Mesothelial cell of epicardium (in vitro differentiated cells): ENCODE data around the gene CHAF1A. TPM values are rescaled to one million over a fixed set of nuclear protein-coding genes. Genes with fewer than 3 reads are reported as not detected.

Experiments
- DNase-seq, 2 experiments: peaks; one replicate each; pipeline ENCODE4 v3.0.0; 2021; ENCODE audit warnings: low spot score in 2 of 2; ENCODE audit not compliant: unreplicated experiment in 2 of 2
- H3K27ac Mint-ChIP-seq: 2 replicates; pipeline ENCODE4 v1.8.0; 2021; ENCODE audit warnings: mixed read lengths
- H3K27me3 Mint-ChIP-seq: 2 replicates; pipeline ENCODE4 v1.8.0; 2021; ENCODE audit warnings: low read depth, mixed read lengths
- H3K36me3 Mint-ChIP-seq: 2 replicates; pipeline ENCODE4 v1.8.0; 2021; ENCODE audit warnings: mixed read lengths
- H3K4me1 Mint-ChIP-seq: 2 replicates; pipeline ENCODE4 v1.8.0; 2021; ENCODE audit warnings: mixed read lengths
- H3K4me3 Mint-ChIP-seq: 2 replicates; pipeline ENCODE4 v1.8.0; 2021; ENCODE audit warnings: mild to moderate bottlenecking, moderate library complexity, mixed read lengths
- H3K9me3 Mint-ChIP-seq: 2 replicates; pipeline ENCODE4 v1.8.0; 2021; ENCODE audit warnings: mixed read lengths
- CTCF ChIP-seq: fragments of 200-600 bp; sonication (generic); IDR thresholded peaks from one replicate; pipeline ENCODE4 v1.5.0; 2021; ENCODE audit warnings: antibody characterized with exemption; ENCODE audit not compliant: unreplicated experiment
- total RNA-seq: library from RNA; stranded (reverse); gene quantifications from 3 replicates; pipeline ENCODE4 v1.2.1, GENCODE V29; 2021

The CHAF1A gene
- total RNA-seq, 1 donor from 2014 or later = 33.1 TPM

GRCh38 chr19:4385291-4386040, 17.0 kb upstream of the CHAF1A start:
- Mint-ChIP-seq H3K4me1 (peaks cover 30% of the 10 kb centered on the region), H3K9me3 (no peaks in the 10 kb centered on the region), H3K27me3 (no peaks in the 10 kb centered on the region), H3K27ac (no peak overlapping the region), H3K36me3 (no peaks in the 10 kb centered on the region), H3K4me3 (no peak overlapping the region)
- DNase-seq = no peak
- no peak for TF ChIP-seq CTCF

GRCh38 chr19:4386041-4386782, 16.2 kb upstream of the CHAF1A start:
- H3K4me1 Mint-ChIP-seq = peaks cover 34% of the 10 kb centered on the region
- H3K27ac Mint-ChIP-seq = no peak overlapping the region
- H3K36me3 Mint-ChIP-seq = no peaks in the 10 kb centered on the region
- no peak for DNase-seq
- no peak overlapping the region for H3K4me3 Mint-ChIP-seq
- H3K9me3 Mint-ChIP-seq = no peaks in the 10 kb centered on the region
- H3K27me3 Mint-ChIP-seq = no peaks in the 10 kb centered on the region
- peak; percentile 35 for TF ChIP-seq CTCF

- H3K36me3 Mint-ChIP-seq = no peaks in the 10 kb centered on the region
- no peak for TF ChIP-seq CTCF
- no peak for DNase-seq
- no peak overlapping the region for H3K4me3 Mint-ChIP-seq
- no peaks in the 10 kb centered on the region for H3K27me3 Mint-ChIP-seq
- H3K4me1 Mint-ChIP-seq = peaks cover 47% of the 10 kb centered on the region
- no peaks in the 10 kb centered on the region for H3K9me3 Mint-ChIP-seq
- peak overlapping the region; percentile 86 for H3K27ac Mint-ChIP-seq
These were observed 13.9 kb upstream of the CHAF1A start for GRCh38 chr19:4388337-4389063.

- Mint-ChIP-seq H3K36me3 (no peaks in the 10 kb centered on the region), H3K27me3 (no peaks in the 10 kb centered on the region), H3K27ac (peak overlapping the region; percentile 86), H3K4me3 (no peak overlapping the region), H3K4me1 (peaks cover 50% of the 10 kb centered on the region), H3K9me3 (no peaks in the 10 kb centered on the region)
- TF ChIP-seq CTCF = no peak
- DNase-seq = no peak
These were observed 13.4 kb upstream of the CHAF1A start for GRCh38 chr19:4389064-4389375.

- Mint-ChIP-seq H3K36me3 (no peaks in the 10 kb centered on the region), H3K9me3 (no peaks in the 10 kb centered on the region), H3K27ac (peak overlapping the region; percentile 90), H3K27me3 (no peaks in the 10 kb centered on the region), H3K4me1 (peaks cover 55% of the 10 kb centered on the region), H3K4me3 (no peak overlapping the region)
- no peak for DNase-seq
- no peak for TF ChIP-seq CTCF
These were observed 12.9 kb upstream of the CHAF1A start for GRCh38 chr19:4389511-4390016.
